Tibial nerve (tissue), 4 donors: ENCODE results near the gene ASCC2. TPM values are rescaled to one million over a fixed set of nuclear protein-coding genes. Genes with fewer than 3 reads are reported as not detected.

Experiments
- DNase-seq, 2 donors: peaks; one replicate each; pipeline ENCODE4 v3.0.0-alpha.2; 2019; ENCODE audit warnings: low spot score in 2 of 2
- H3K27ac ChIP-seq, 4 donors: fragments of 200-600 bp; sonication (generic) in 3 of 4; one replicate each; pipeline ENCODE4 v1.5.1; 2017 to 2019; ENCODE audit warnings: mild to moderate bottlenecking in 1 of 4
- H3K27me3 ChIP-seq, 2 donors: fragments of 200-600 bp; sonication (generic) in 1 of 2; one replicate each; pipeline versions ENCODE4 v1.5.1 to v1.6.0; 2017 to 2019
- H3K36me3 ChIP-seq, 3 donors: fragments of 200-600 bp; sonication (generic); one replicate each; pipeline ENCODE4 v1.5.1; 2018 to 2019
- H3K4me1 ChIP-seq, 4 donors: fragments of 200-600 bp; sonication (generic) in 3 of 4; one replicate each; pipeline ENCODE4 v1.5.1; 2017 to 2019
- H3K4me3 ChIP-seq, 4 donors: fragments of 200-600 bp; sonication (generic) in 3 of 4; one replicate each; pipeline ENCODE4 v1.5.1; 2017 to 2019; ENCODE audit warnings: mild to moderate bottlenecking in 1 of 4, moderate library complexity in 1 of 4
- H3K9me3 ChIP-seq, 4 donors: fragments of 200-600 bp; sonication (generic) in 3 of 4; one replicate each; pipeline ENCODE4 v1.5.1; 2017 to 2019
- CTCF ChIP-seq, 5 experiments: fragments of 200-600 bp in 3 of 5; fragments of 450-650 bp in 2 of 5; sonication (generic) in 3 of 5; IDR thresholded peaks; one replicate each; pipeline ENCODE4 v1.5.1; 2016 to 2019; ENCODE audit warnings: antibody characterized with exemption in 5 of 5, mild to moderate bottlenecking in 3 of 5, moderate library complexity in 2 of 5
- EP300 ChIP-seq, 2 donors: sonication (generic); formaldehyde crosslinking; IDR thresholded peaks; one replicate each; pipeline ENCODE4 v1.6.1; 2017; ENCODE audit warnings: antibody characterized with exemption in 2 of 2, mild to moderate bottlenecking in 1 of 2
- POLR2A ChIP-seq, 2 donors: fragments of 450-650 bp; IDR thresholded peaks; one replicate each; pipeline ENCODE4 v1.6.1; 2017; ENCODE audit warnings: antibody characterized with exemption in 2 of 2, mild to moderate bottlenecking in 2 of 2, moderate library complexity in 2 of 2
- WGBS, 2 donors: methylation state at CpG; one replicate each; pipeline ENCODE4 v1.1.5; 2018; 5-methylcytosine and 5-hydroxymethylcytosine counted together
- total RNA-seq, 4 donors: library from RNA; depleted of rRNA; stranded (reverse); fragments of >200 nt; gene quantifications; one replicate each; pipeline ENCODE4 v1.1.0, GENCODE V29; 2016

Gene ASCC2
- total RNA-seq, 4 donors from 2014 or later = 30.4 to 45.3 (median 40.9) TPM

GRCh38 chr22:29795663-29796062 lies 42.4 kb downstream of the ASCC2 start:
- WGBS, 2 donors = 78 to 82% methylated on average over 5 of the region's 5 CpGs
- Histone ChIP-seq H3K27me3 (no peaks in the 10 kb centered on the region), H3K4me3 (no peak overlapping the region)

GRCh38 chr22:29793396-29793795 lies 44.7 kb downstream of the ASCC2 start:
- TF ChIP-seq POLR2A (IDR thresholded peaks at IDR 0.05) = no peak
- TF ChIP-seq CTCF (IDR thresholded peaks at IDR 0.05) = no peak
- TF ChIP-seq EP300 (IDR thresholded peaks at IDR 0.05) = no peak
- H3K36me3 ChIP-seq = peaks cover 0 to 99% (median 14%) of the 10 kb centered on the region in 3 donors
- no peaks in the 10 kb centered on the region for H3K27me3 ChIP-seq
- no peaks in the 10 kb centered on the region for H3K9me3 ChIP-seq
- no peak overlapping the region for H3K4me3 ChIP-seq
- H3K4me1 ChIP-seq = peaks cover 0 to 14% (median under 1%) of the 10 kb centered on the region in 4 donors
- H3K27ac ChIP-seq = no peak overlapping the region
- 95 to 96% methylated on average over 15 to 17 of the region's 17 CpGs for WGBS, 2 donors
- no peak for DNase-seq

More at GRCh38 chr22:29795663-29796062, 42.4 kb downstream of the ASCC2 start:
- H3K27ac ChIP-seq = no peak overlapping the region
- no peaks in the 10 kb centered on the region for H3K9me3 ChIP-seq
- no peak for DNase-seq
- TF ChIP-seq CTCF (IDR thresholded peaks at IDR 0.05) (no peak), POLR2A (IDR thresholded peaks at IDR 0.05) (no peak), EP300 (IDR thresholded peaks at IDR 0.05) (no peak)
- peaks cover 0 to 99% (median 14%) of the 10 kb centered on the region in 3 donors for H3K36me3 ChIP-seq
- peaks cover 0 to 29% (median 9%) of the 10 kb centered on the region in 4 donors for H3K4me1 ChIP-seq

DNA sequence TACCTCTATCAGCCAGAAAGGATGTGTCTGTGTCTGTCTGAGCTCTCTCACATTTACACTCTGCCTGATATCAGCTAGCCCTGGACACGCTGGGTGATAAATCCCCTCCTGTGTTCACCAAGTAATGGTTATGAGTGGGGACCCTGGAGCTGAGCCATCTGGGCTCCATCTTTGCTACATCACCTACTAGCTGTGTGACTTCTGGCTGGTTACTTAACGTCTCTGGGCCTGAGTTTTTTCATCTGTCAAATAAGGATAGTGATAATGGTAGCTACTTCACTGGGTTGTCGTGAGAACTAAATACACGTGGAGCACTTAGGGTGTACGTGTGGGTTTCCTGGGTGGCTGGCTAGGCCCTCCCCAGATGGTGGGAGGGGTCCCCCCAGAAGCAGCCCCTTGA lies 48.0 kb downstream of the ASCC2 start:
- H3K4me3 ChIP-seq = no peak overlapping the region
- H3K9me3 ChIP-seq = no peaks in the 10 kb centered on the region
- WGBS, 2 donors = 87 to 94% methylated on average over 5 of the region's 5 CpGs
- no peak for TF ChIP-seq CTCF (IDR thresholded peaks at IDR 0.05)
- TF ChIP-seq EP300 (IDR thresholded peaks at IDR 0.05) = no peak
- TF ChIP-seq POLR2A (IDR thresholded peaks at IDR 0.05) = no peak
- H3K4me1 ChIP-seq = peaks cover 0 to 12% (median 3%) of the 10 kb centered on the region in 4 donors
- H3K27ac ChIP-seq = no peak overlapping the region
- no peak for DNase-seq
- H3K27me3 ChIP-seq = no peaks in the 10 kb centered on the region
- peaks cover 0 to 81% (median 14%) of the 10 kb centered on the region in 3 donors for H3K36me3 ChIP-seq

DNA sequence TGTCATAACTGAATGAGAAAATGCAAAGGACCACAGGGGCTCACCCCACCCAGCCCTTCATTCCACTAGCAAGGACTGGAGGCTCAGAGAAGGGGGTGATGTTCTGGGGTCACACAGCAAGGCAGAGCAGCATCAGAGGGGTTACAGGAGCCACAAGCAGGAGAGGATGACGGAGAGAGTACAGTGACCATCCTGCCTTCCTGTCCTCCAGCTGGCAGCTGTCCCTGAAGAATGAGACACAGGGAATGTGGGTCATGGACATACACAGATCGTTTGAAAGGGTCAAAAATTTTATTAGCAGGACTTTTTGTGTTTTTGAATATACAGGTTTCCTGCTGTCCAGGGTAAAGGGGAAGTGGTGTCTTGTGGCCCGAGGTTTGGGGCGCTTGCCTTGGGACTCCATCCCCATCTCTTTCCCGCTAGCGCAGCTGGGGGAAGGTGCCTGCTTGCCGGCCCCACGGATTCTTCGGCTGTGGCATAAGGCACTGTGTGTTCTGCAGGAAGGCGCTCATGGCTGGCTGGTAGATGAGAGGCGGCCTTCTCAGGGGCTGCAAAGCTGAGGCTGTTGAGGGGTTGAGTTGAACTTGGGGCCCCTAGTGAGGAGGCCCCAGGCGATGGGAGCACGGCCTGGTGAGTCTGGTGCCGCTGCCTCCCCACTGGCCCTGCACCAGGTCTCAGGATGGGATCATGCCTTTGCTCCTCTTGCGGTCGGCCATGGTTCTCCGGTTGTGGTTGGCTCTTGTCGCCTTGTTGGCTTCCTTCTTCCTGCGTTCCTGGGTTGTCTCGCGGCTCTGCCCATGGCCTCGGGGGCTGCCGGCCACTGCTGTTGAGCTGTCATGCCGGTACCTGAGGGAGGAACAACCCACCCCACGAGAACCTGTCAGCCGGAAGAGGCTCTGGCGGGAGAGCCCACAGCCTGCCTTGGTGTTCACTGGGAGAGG lies 49.5 kb downstream of the ASCC2 start:
- H3K27ac ChIP-seq = no peak overlapping the region
- no peak for DNase-seq
- 81 to 84% methylated on average over 21 of the region's 27 CpGs for WGBS, 2 donors
- peaks cover 0 to 26% (median 12%) of the 10 kb centered on the region in 4 donors for H3K4me1 ChIP-seq
- H3K4me3 ChIP-seq = no peak overlapping the region
- H3K27me3 ChIP-seq = no peaks in the 10 kb centered on the region
- H3K9me3 ChIP-seq = no peaks in the 10 kb centered on the region
- TF ChIP-seq CTCF (IDR thresholded peaks at IDR 0.05) = no peak
- TF ChIP-seq EP300 (IDR thresholded peaks at IDR 0.05) = no peak
- TF ChIP-seq POLR2A (IDR thresholded peaks at IDR 0.05) = no peak
- H3K36me3 ChIP-seq = peaks cover 0 to 67% (median 14%) of the 10 kb centered on the region in 3 donors

DNA sequence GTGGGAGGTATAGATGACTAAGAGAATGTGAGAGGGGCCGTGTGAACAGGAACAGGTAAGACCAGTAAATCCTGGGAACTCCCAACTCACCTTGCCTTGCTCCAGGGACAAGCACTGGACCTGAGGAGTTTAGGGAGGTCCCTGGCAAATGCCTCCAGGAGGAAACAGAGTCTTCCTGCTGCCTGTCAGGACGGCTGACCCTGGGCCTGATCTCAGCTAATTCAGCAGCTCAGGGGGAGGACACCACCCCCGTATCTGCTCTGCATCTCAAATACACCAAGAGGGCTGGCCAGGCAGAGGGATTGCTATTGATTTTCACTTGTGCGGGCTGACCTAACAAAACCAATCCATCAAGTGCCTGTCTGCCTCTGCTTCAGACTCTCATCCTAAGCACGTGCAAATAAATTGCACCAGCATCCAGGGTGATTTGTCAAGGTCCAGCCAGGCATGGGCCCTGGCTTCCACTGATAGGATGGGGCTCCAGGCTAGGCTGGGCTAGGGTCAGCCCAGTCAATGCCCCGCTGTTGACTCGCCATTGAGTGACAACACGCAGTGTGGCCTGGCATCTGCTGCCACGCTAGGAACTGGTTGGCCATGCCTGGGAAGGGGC lies 50.6 kb downstream of the ASCC2 start:
- H3K27ac ChIP-seq = no peak overlapping the region
- DNase-seq = no peak
- 65% methylated on average over 7 to 8 of the region's 9 CpGs for WGBS, 2 donors
- no peak overlapping the region for H3K4me3 ChIP-seq
- H3K36me3 ChIP-seq = peaks cover 0 to 56% (median 4%) of the 10 kb centered on the region in 3 donors
- no peaks in the 10 kb centered on the region for H3K9me3 ChIP-seq
- H3K4me1 ChIP-seq = peaks cover 0 to 35% (median 13%) of the 10 kb centered on the region in 4 donors
- TF ChIP-seq CTCF (IDR thresholded peaks at IDR 0.05) (no peak), POLR2A (IDR thresholded peaks at IDR 0.05) (no peak), EP300 (IDR thresholded peaks at IDR 0.05) (no peak)
- H3K27me3 ChIP-seq = no peaks in the 10 kb centered on the region
